Measurements from ENCODE around the gene MARCHF6. TPM values are rescaled to one million over a fixed set of nuclear protein-coding genes. Genes with fewer than 3 reads are reported as not detected.

MARCHF6 gene
- total and polyA plus RNA-seq, 9 of the 15 experiments (the other 6 are each of a cell fraction or from before 2014, with no cell fraction given) = 74.1 to 456 (median 116) TPM

- TF ChIP-seq ZNF318 (IDR thresholded peaks at IDR 0.05; ENCODE audit: borderline replicate concordance in 1 of 2, low read depth in 1 of 2) (no peak), ZNF12 (CRISPR knock-in tag; IDR thresholded peaks at IDR 0.05) (0 out of 2 replicates have a peak, but pooled peaks have one; percentile 32), ZNF324 (CRISPR knock-in tag; IDR thresholded peaks at IDR 0.05) (no peak), E2F4 (CRISPR knock-in tag; IDR thresholded peaks at IDR 0.05; ENCODE audit: low read depth) (no peak), NFYB (IDR thresholded peaks at IDR 0.05; ENCODE audit: extremely low read depth, insufficient read length) (no peak), TBP (optimal IDR thresholded peaks at IDR 0.05; ENCODE audit: low read depth, low read length) (no peak), DEAF1 (CRISPR knock-in tag; IDR thresholded peaks at IDR 0.05) (peak; percentile 45; the same call in 1 of the 2 replicates), IFI16 (CRISPR knock-in tag; IDR thresholded peaks at IDR 0.05) (no peak), ZSCAN29 (IDR thresholded peaks at IDR 0.05) (no peak), SMAD4 (CRISPR knock-in tag; conservative IDR thresholded peaks at IDR 0.05) (0 out of 2 replicates have a peak, but pooled peaks have one; percentile 61), XRCC4 (IDR thresholded peaks at IDR 0.05; ENCODE audit: extremely low read depth, insufficient read depth, insufficient read length) (no peak), GMEB1 (CRISPR knock-in tag; IDR thresholded peaks at IDR 0.05) (no peak), C11orf30 (IDR thresholded peaks at IDR 0.05; ENCODE audit: low read depth) (no peak), POLR2G (IDR thresholded peaks at IDR 0.05; ENCODE audit: low read depth, low read length) (no peak)
These were observed 48.6 kb upstream of the MARCHF6 start (continued) for GRCh38 chr5:10304932-10305331.
